H1 (cell line): ENCODE results near the gene SPTBN1. TPM values are rescaled to one million over a fixed set of nuclear protein-coding genes. Genes with fewer than 3 reads are reported as not detected.

ENCODE experiments used
- CTCF ChIA-PET: fragments of 300-600 bp; sonication (Branson Sonifier 250); formaldehyde crosslinking; loops from one replicate; lab custom pipeline; 2021; ENCODE audit not compliant: partially characterized antibody; lab: Charles Lee
- POLR2A ChIA-PET: fragments of 300-600 bp; sonication (Branson Sonifier 250); formaldehyde crosslinking; loops from one replicate; lab custom pipeline; 2021; ENCODE audit warnings: inconsistent platforms; ENCODE audit not compliant: partially characterized antibody; lab: Charles Lee
- DNase-seq, 2 experiments: peaks; one replicate each; pipeline versions ENCODE4 v3.0.0 to v3.0.0-alpha.2; 2010 to 2022; ENCODE audit warnings: low spot score in 2 of 2, low read depth in 1 of 2, mixed read lengths in 1 of 2
- FAIRE-seq: peaks from 2 replicates; lab custom pipeline; 2011; peaks lifted over from hg19 to GRCh38; lab: Jason Lieb, UNC
- H2AFZ ChIP-seq: 2 replicates; pipeline ENCODE4 v1.8.1; 2012; ENCODE audit warnings: low read length, inconsistent platforms
- H2AK5ac ChIP-seq: 2 replicates; pipeline ENCODE4 v1.6.1; 2013; ENCODE audit warnings: low read depth, low read length
- H2BK120ac ChIP-seq: replicated peaks from 2 replicates; pipeline ENCODE3; 2013; ENCODE audit warnings: low read depth, low read length, inconsistent platforms
- H2BK12ac ChIP-seq: 2 replicates; pipeline ENCODE4 v1.6.1; 2013; ENCODE audit warnings: low read depth, low read length
- H2BK15ac ChIP-seq: 2 replicates; pipeline ENCODE4 v1.6.1; 2013; ENCODE audit warnings: low read length
- H2BK20ac ChIP-seq: 2 replicates; pipeline ENCODE4 v1.6.1; 2013; ENCODE audit warnings: low read length
- H2BK5ac ChIP-seq: 2 replicates; pipeline ENCODE4 v1.6.1; 2013; ENCODE audit warnings: low read depth, low read length
- H3K14ac ChIP-seq: 2 replicates; pipeline ENCODE4 v1.6.1; 2013; ENCODE audit warnings: inconsistent platforms; ENCODE audit not compliant: insufficient read length
- H3K18ac ChIP-seq: 2 replicates; pipeline ENCODE4 v1.6.1; 2013; ENCODE audit warnings: low read length; ENCODE audit errors: extremely low read depth
- H3K23ac ChIP-seq: 2 replicates; pipeline ENCODE4 v1.6.1; 2013; ENCODE audit warnings: inconsistent platforms; ENCODE audit not compliant: insufficient read length
- H3K23me2 ChIP-seq: 2 replicates; pipeline ENCODE4 v1.6.1; 2013; ENCODE audit warnings: low read depth, low read length
- H3K27ac ChIP-seq: 2 replicates; pipeline ENCODE4 v1.6.1; 2011; ENCODE audit warnings: low read depth, low read length, inconsistent platforms
- H3K27me3 ChIP-seq, 4 experiments: replicated peaks in 1 of 4; 1 replicate in 1 of 4; 2 replicates in 3 of 4; pipeline versions ENCODE4 v1.6.1 to v1.8.1; 2011 to 2013; ENCODE audit warnings: low read length in 3 of 4, mild to moderate bottlenecking in 3 of 4, inconsistent platforms in 2 of 4, mixed read lengths in 2 of 4, moderate library complexity in 1 of 4; ENCODE audit not compliant: control insufficient read depth in 3 of 4, insufficient read depth in 3 of 4; ENCODE audit errors: extremely low read depth in 1 of 4
- H3K36me3 ChIP-seq, 4 experiments: 2 replicates each; pipeline versions ENCODE4 v1.6.1 to v1.8.1; 2011 to 2013; ENCODE audit warnings: mild to moderate bottlenecking in 4 of 4, low read length in 3 of 4, moderate library complexity in 2 of 4, control low read depth in 1 of 4, inconsistent platforms in 1 of 4; ENCODE audit not compliant: insufficient read depth in 4 of 4, control insufficient read depth in 2 of 4
- H3K4ac ChIP-seq: replicated peaks from 2 replicates; pipeline ENCODE3; 2013; ENCODE audit warnings: low read length, low read depth, mixed read lengths, inconsistent platforms; ENCODE audit not compliant: insufficient read length
- H3K4me1 ChIP-seq, 4 experiments: replicated peaks in 1 of 4; 1 replicate in 1 of 4; 2 replicates in 3 of 4; pipeline versions ENCODE4 v1.6.1 to v1.8.1; 2011 to 2013; ENCODE audit warnings: low read length in 3 of 4, inconsistent platforms in 2 of 4, mixed read lengths in 1 of 4; ENCODE audit not compliant: insufficient read depth in 4 of 4, control insufficient read depth in 3 of 4
- H3K4me2 ChIP-seq, 2 experiments: 2 replicates each; pipeline versions ENCODE4 v1.6.1 to v1.8.1; 2011 to 2013; ENCODE audit warnings: low read depth in 2 of 2, low read length in 2 of 2, control low read depth in 1 of 2, inconsistent platforms in 1 of 2, mild to moderate bottlenecking in 1 of 2; ENCODE audit not compliant: insufficient read depth in 1 of 2
- H3K4me3 ChIP-seq, 4 experiments: fragments of 200-600, 300-600 bp in 1 of 4; sonication (generic), shearing (Covaris generic), sonication (Bioruptor Twin) in 1 of 4; 2 replicates each; pipeline versions ENCODE4 v1.5.1 to v1.8.1; 2011 to 2016; ENCODE audit warnings: low read length in 4 of 4, low read depth in 3 of 4, control low read depth in 2 of 4, inconsistent platforms in 2 of 4, mild to moderate bottlenecking in 2 of 4, mixed read lengths in 1 of 4, moderate library complexity in 1 of 4; ENCODE audit not compliant: insufficient read depth in 2 of 4; ENCODE audit errors: extremely low read depth in 1 of 4
- H3K56ac ChIP-seq: replicated peaks from 2 replicates; pipeline ENCODE3; 2013; ENCODE audit warnings: low read depth, mild to moderate bottlenecking, mixed read lengths, low read length, inconsistent platforms; ENCODE audit not compliant: insufficient read length
- H3K79me1 ChIP-seq: 2 replicates; pipeline ENCODE4 v1.6.1; 2013; ENCODE audit warnings: low read depth, low read length, control low read depth
- H3K79me2 ChIP-seq, 2 experiments: 2 replicates each; pipeline versions ENCODE4 v1.6.1 to v1.8.1; 2012 to 2013; ENCODE audit warnings: low read length in 2 of 2, mild to moderate bottlenecking in 2 of 2, inconsistent platforms in 1 of 2; ENCODE audit not compliant: insufficient read depth in 2 of 2, control insufficient read depth in 1 of 2
- H3K9ac ChIP-seq, 4 experiments: replicated peaks in 1 of 4; 1 replicate in 1 of 4; 2 replicates in 3 of 4; pipeline versions ENCODE4 v1.6.1 to v1.8.1; 2011 to 2013; ENCODE audit warnings: low read depth in 3 of 4, low read length in 3 of 4, control low read depth in 2 of 4, mild to moderate bottlenecking in 2 of 4, moderate library complexity in 2 of 4, inconsistent platforms in 1 of 4; ENCODE audit errors: extremely low read depth in 1 of 4
- H3K9me3 ChIP-seq, 2 experiments: 2 replicates each; pipeline versions ENCODE4 v1.6.1 to v1.8.1; 2012 to 2013; ENCODE audit warnings: mild to moderate bottlenecking in 2 of 2, moderate library complexity in 2 of 2, control low read depth in 1 of 2, inconsistent platforms in 1 of 2, low read depth in 1 of 2, low read length in 1 of 2, mixed read lengths in 1 of 2; ENCODE audit not compliant: insufficient read depth in 2 of 2
- H4K20me1 ChIP-seq, 2 experiments: replicated peaks in 1 of 2; 2 replicates each; pipeline versions ENCODE3 to v1.8.1; 2011 to 2013; ENCODE audit warnings: inconsistent platforms in 2 of 2, low read length in 2 of 2, mild to moderate bottlenecking in 1 of 2; ENCODE audit not compliant: insufficient read depth in 2 of 2, control insufficient read depth in 1 of 2
- H4K5ac ChIP-seq: 2 replicates; pipeline ENCODE4 v1.6.1; 2013; ENCODE audit warnings: low read length, low read depth, mixed read lengths, inconsistent platforms; ENCODE audit not compliant: insufficient read length
- H4K8ac ChIP-seq: 2 replicates; pipeline ENCODE4 v1.8.0; 2013; ENCODE audit warnings: mild to moderate bottlenecking, moderate library complexity, low read length, inconsistent platforms; ENCODE audit not compliant: insufficient read depth; ENCODE audit errors: extremely low read depth
- H4K91ac ChIP-seq: replicated peaks from 2 replicates; pipeline ENCODE3; 2013; ENCODE audit warnings: low read length, mixed read lengths, inconsistent platforms; ENCODE audit not compliant: insufficient read length
- BCL11A ChIP-seq, 2 experiments: IDR thresholded peaks; one replicate each; pipeline ENCODE4 v1.6.1; 2011; ENCODE audit warnings: low read depth in 2 of 2, low read length in 2 of 2, mild to moderate bottlenecking in 2 of 2
- CBX8 ChIP-seq: fragments of 300-800, 300-1000 bp; sonication (generic); IDR thresholded peaks from 2 replicates; pipeline ENCODE4 v1.7.1; 2016; ENCODE audit warnings: low read depth, low read length, borderline replicate concordance
- GABPA ChIP-seq: IDR thresholded peaks from 2 replicates; pipeline ENCODE4 v1.6.1; 2011; ENCODE audit warnings: mild to moderate bottlenecking, low read length, moderate library complexity, borderline replicate concordance; ENCODE audit not compliant: insufficient read depth
- JUND ChIP-seq: IDR thresholded peaks from 2 replicates; pipeline ENCODE4 v1.6.1; 2011; ENCODE audit warnings: mild to moderate bottlenecking, improper control_type of control experiment, low read length
- KDM5A ChIP-seq: fragments of 200-600 bp; IDR thresholded peaks from 2 replicates; pipeline ENCODE4 v1.7.1; 2012; ENCODE audit warnings: mild to moderate bottlenecking, low read length, inconsistent platforms, mixed read lengths
- NRF1 ChIP-seq: IDR thresholded peaks from 2 replicates; pipeline ENCODE4 v1.6.1; 2011; ENCODE audit warnings: mild to moderate bottlenecking, low read depth, low read length, improper control_type of control experiment
- SUZ12 ChIP-seq: fragments of 200-600 bp; sonication (generic); IDR thresholded peaks from 2 replicates; pipeline ENCODE4 v1.6.1; 2012; ENCODE audit warnings: mild to moderate bottlenecking, inconsistent platforms, low read length, moderate library complexity, mixed read lengths
- WGBS, 2 experiments: shearing (Covaris generic) in 1 of 2; methylation state at CpG; one replicate each; pipeline versions ENCODE4 v1.1.6 to v1.1.7; 2013 to 2015; ENCODE audit warnings: low lambda C conversion rate in 2 of 2, mixed read lengths in 2 of 2, inconsistent platforms in 1 of 2, low coverage in 1 of 2, missing lambda C conversion rate in 1 of 2; ENCODE audit not compliant: insufficient replicate concordance in 2 of 2, insufficient coverage in 1 of 2, insufficient read length in 1 of 2; ENCODE audit errors: extremely low coverage in 1 of 2, missing lambda C conversion rate in 1 of 2; 5-methylcytosine and 5-hydroxymethylcytosine counted together
- polyA plus RNA-seq, 7 experiments: library from polyadenylated mRNA; depleted of rRNA in 3 of 7; stranded (reverse) in 5 of 7; unstranded in 2 of 7; fragments of >200 nt in 5 of 7; fragments of 200-250 nt in 2 of 7; gene quantifications; 1 replicate in 5 of 7; 2 replicates in 1 of 7; 4 replicates in 1 of 7; pipeline versions ENCODE4 v1.2.1 to v1.2.3, GENCODE V29; 2011 to 2013; ENCODE audit warnings: missing spikeins in 2 of 7, mixed read lengths in 2 of 7
- total RNA-seq: library from RNA; stranded (reverse); fragmentation: NEBNext Ultra II Directional; extraction: Animal tissue kit (Norgen Biotek cat#: 25700); gene quantifications from 2 replicates; pipeline ENCODE4 v1.2.1, GENCODE V29; 2021

SPTBN1 gene
- total and polyA plus RNA-seq, 2 of the 8 experiments (the other 6 are each of a cell fraction or from before 2014, with no cell fraction given) = 31.8 to 180 TPM

- peaks cover 24 to 79% (median 55%) of the 10 kb centered on the region in 4 experiments for H3K36me3 ChIP-seq
- H4K91ac ChIP-seq = no peak overlapping the region
- no peak overlapping the region for H2BK12ac ChIP-seq
- no peaks in the 10 kb centered on the region for H3K27me3 ChIP-seq
- no peak overlapping the region for H2AFZ ChIP-seq
- H3K79me2 ChIP-seq = no peaks in the 10 kb centered on the region
- no peak overlapping the region for H3K4me3 ChIP-seq
- no peak overlapping the region for H3K9ac ChIP-seq
- H3K18ac ChIP-seq = no peak overlapping the region
- POLR2A ChIA-PET = no interaction called here
- no peak for FAIRE-seq
- H3K56ac ChIP-seq = no peak overlapping the region
- H4K8ac ChIP-seq = no peak overlapping the region; the same call in 1 of the 2 replicates
- H2AK5ac ChIP-seq = no peak overlapping the region
- no peak overlapping the region for H3K27ac ChIP-seq
- H3K14ac ChIP-seq = no peak overlapping the region
- no peak overlapping the region for H2BK20ac ChIP-seq
- no peak overlapping the region for H3K4ac ChIP-seq
- no peak overlapping the region for H2BK5ac ChIP-seq
- H4K5ac ChIP-seq = no peak overlapping the region
- no peaks in the 10 kb centered on the region for H3K23me2 ChIP-seq
- H3K79me1 ChIP-seq = no peaks in the 10 kb centered on the region
- no peak overlapping the region for H2BK120ac ChIP-seq
- H4K20me1 ChIP-seq = peaks cover 5% of the 10 kb centered on the region in 2 experiments
- H3K23ac ChIP-seq = no peak overlapping the region
- no peak overlapping the region for H2BK15ac ChIP-seq
- 92% methylated on average over 11 of the region's 12 CpGs; no CpG with 5 or more reads in 1 of the 2 experiments for whole genome bisulfite sequencing, 2 experiments
- no peak for DNase-seq
- H3K4me1 ChIP-seq = peaks cover 0 to 3% (median 0%) of the 10 kb centered on the region in 4 experiments; a peak in 2 of 7 replicates
- no peak for TF ChIP-seq NRF1
- no peak for TF ChIP-seq JUND
- TF ChIP-seq BCL11A (IDR thresholded peaks at IDR 0.05; ENCODE audit: low read depth in 2 of 2, low read length in 2 of 2) = no peak
- TF ChIP-seq SUZ12 = no peak
- no peak for TF ChIP-seq CBX8
- TF ChIP-seq GABPA = no peak
- TF ChIP-seq KDM5A = no peak
- no peaks in the 10 kb centered on the region for H3K9me3 ChIP-seq
- CTCF ChIA-PET = interaction anchor here (0.8 to 9.5 kb wide), 7 partner anchors 14 to 562 kb away, joined by 3 to 179 read pairs (median 4); no protein-coding TSS in a partner anchor
- no peak overlapping the region for H3K4me2 ChIP-seq
Measured at GRCh38 chr2:54660752-54661151, 204.6 kb downstream of the SPTBN1 start.
